Epithelial cell of prostate (primary cell): ENCODE data around the gene TRIM10.

Experiments
- DNase-seq: peaks from one replicate; pipeline ENCODE4 v3.0.0-alpha.2; 2011; ENCODE audit warnings: low read depth, low spot score
- H3K27ac ChIP-seq: fragments of 450-650 bp; 2 replicates; pipeline ENCODE4 v1.5.1; 2017; ENCODE audit warnings: mild to moderate bottlenecking

The TRIM10 gene

GRCh38 chr6:30160785-30161531 lies at the start of gene TRIM10:
TSS of gene TRIM10 (minus strand) at chr6:30161211. CDS start at chr6:30160858, 353 bp downstream.
- no peak within 1 kb of the TSS for H3K27ac ChIP-seq
- no peak for DNase-seq

- no peak for DNase-seq
- peak overlapping the region; percentile 63 for H3K27ac ChIP-seq
Measured at GRCh38 chr6:30207619-30208295, 46.7 kb upstream of the TRIM10 start.

- peak overlapping the region; percentile 63 for H3K27ac ChIP-seq
- no peak for DNase-seq
Measured at GRCh38 chr6:30206799-30207618, 46.0 kb upstream of the TRIM10 start.

GRCh38 chr6:30206152-30206551 lies 45.1 kb upstream of the TRIM10 start:
- no peak for DNase-seq
- peak overlapping the region; percentile 63 for H3K27ac ChIP-seq

- DNase-seq: no peak
- H3K27ac ChIP-seq: no peak overlapping the region
Measured at GRCh38 chr6:30204116-30204515, 43.1 kb upstream of the TRIM10 start.

GRCh38 chr6:30202366-30202765 lies 41.4 kb upstream of the TRIM10 start:
- no peak for DNase-seq
- H3K27ac ChIP-seq: peak overlapping the region; percentile 60

GRCh38 chr6:30200551-30201281 lies 39.7 kb upstream of the TRIM10 start:
- DNase-seq: no peak
- H3K27ac ChIP-seq: no peak overlapping the region

- DNase-seq: no peak
- no peak overlapping the region for H3K27ac ChIP-seq
Measured at GRCh38 chr6:30198166-30199084, 37.4 kb upstream of the TRIM10 start.

GRCh38 chr6:30196376-30196775 lies 35.4 kb upstream of the TRIM10 start:
- no peak for DNase-seq
- H3K27ac ChIP-seq: no peak overlapping the region

- no peak overlapping the region for H3K27ac ChIP-seq
- DNase-seq: no peak
Measured at GRCh38 chr6:30195951-30196350, 34.9 kb upstream of the TRIM10 start.

GRCh38 chr6:30194797-30195690 lies 34.0 kb upstream of the TRIM10 start:
- no peak for DNase-seq
- no peak overlapping the region for H3K27ac ChIP-seq

GRCh38 chr6:30192076-30192475 lies 31.1 kb upstream of the TRIM10 start:
- DNase-seq: no peak
- no peak overlapping the region for H3K27ac ChIP-seq

- no peak overlapping the region for H3K27ac ChIP-seq
- DNase-seq: no peak
Measured at GRCh38 chr6:30188541-30188940, 27.5 kb upstream of the TRIM10 start.

- no peak overlapping the region for H3K27ac ChIP-seq
- DNase-seq: no peak
Measured at GRCh38 chr6:30185846-30186484, 25.0 kb upstream of the TRIM10 start.

GRCh38 chr6:30184417-30185031 lies 23.5 kb upstream of the TRIM10 start:
- no peak overlapping the region for H3K27ac ChIP-seq
- no peak for DNase-seq

GRCh38 chr6:30180145-30180544 lies 19.1 kb upstream of the TRIM10 start:
- no peak overlapping the region for H3K27ac ChIP-seq
- DNase-seq: no peak

GRCh38 chr6:30178837-30179236 lies 17.8 kb upstream of the TRIM10 start:
- DNase-seq: no peak
- H3K27ac ChIP-seq: no peak overlapping the region
